OCI-LY7 (cell line): ENCODE results near the gene FAM174C. TPM values are rescaled to one million over a fixed set of nuclear protein-coding genes. Genes with fewer than 3 reads are reported as not detected.

Experiments
- BruUV-seq: library from RNA; stranded (reverse); fragments of 400-500 nt; replicated peaks from 2 replicates; lab custom pipeline; 2021; lab: Mats Ljungman, UMichigan
- CTCF ChIA-PET: fragments of 300-600 bp; sonication (Branson Sonifier 250); formaldehyde crosslinking; loops from one replicate; lab custom pipeline; 2022; ENCODE audit warnings: antibody characterized with exemption; ENCODE audit not compliant: unreplicated experiment; lab: Charles Lee
- POLR2A ChIA-PET: fragments of 300-600 bp; sonication (Branson Sonifier 250); formaldehyde crosslinking; loops from one replicate; lab custom pipeline; 2022; ENCODE audit warnings: antibody characterized with exemption; lab: Charles Lee
- DNase-seq: peaks from one replicate; pipeline ENCODE4 v3.0.0-alpha.2; 2015; ENCODE audit warnings: low spot score
- H2AFZ ChIP-seq: fragments of 200-600 bp; sonication (generic), shearing (Covaris generic); 2 replicates; pipeline ENCODE4 v1.6.1; 2014; ENCODE audit warnings: mild to moderate bottlenecking, antibody characterized with exemption, low read length, moderate library complexity
- H3K27ac ChIP-seq: fragments of 200-600 bp; sonication (generic); 2 replicates; pipeline ENCODE4 v1.5.1; 2014; ENCODE audit warnings: mixed run types, low read depth, mild to moderate bottlenecking, moderate library complexity, low read length, inconsistent platforms; ENCODE audit not compliant: poor library complexity, severe bottlenecking
- H3K36me3 ChIP-seq: fragments of 200-600 bp; sonication (generic); 2 replicates; pipeline ENCODE4 v1.6.1; 2014; ENCODE audit warnings: mild to moderate bottlenecking, antibody characterized with exemption, low read length, moderate library complexity, mixed read lengths; ENCODE audit not compliant: insufficient read depth
- H3K4me1 ChIP-seq: fragments of 200-600 bp; sonication (generic); 2 replicates; pipeline ENCODE4 v1.5.1; 2014; ENCODE audit warnings: mild to moderate bottlenecking, low read length; ENCODE audit not compliant: insufficient read depth, poor library complexity, severe bottlenecking
- H3K4me2 ChIP-seq: fragments of 200-600 bp; sonication (generic); 2 replicates; pipeline ENCODE4 v1.6.1; 2014; ENCODE audit warnings: mild to moderate bottlenecking, low read length
- H3K4me3 ChIP-seq: fragments of 200-600 bp; sonication (generic); 2 replicates; pipeline ENCODE4 v1.5.1; 2014; ENCODE audit warnings: mild to moderate bottlenecking, low read depth, low read length; ENCODE audit not compliant: poor library complexity, severe bottlenecking
- H3K79me2 ChIP-seq: fragments of 200-600 bp; sonication (generic); 2 replicates; pipeline ENCODE4 v1.6.1; 2016; ENCODE audit warnings: low read depth, mild to moderate bottlenecking, low read length, moderate library complexity, mixed read lengths; ENCODE audit not compliant: insufficient read depth
- H3K9me2 ChIP-seq: fragments of 200-600 bp; sonication (generic); 2 replicates; pipeline ENCODE4 v1.6.1; 2016; ENCODE audit warnings: mild to moderate bottlenecking, low read length, mixed read lengths; ENCODE audit not compliant: insufficient read depth
- H3K9me3 ChIP-seq: fragments of 200-600 bp; sonication (generic); 2 replicates; pipeline ENCODE4 v1.6.1; 2014; ENCODE audit warnings: mild to moderate bottlenecking, mixed run types, low read length, mixed read lengths
- H4K20me1 ChIP-seq: fragments of 200-600 bp; sonication (generic); 2 replicates; pipeline ENCODE4 v1.6.1; 2014; ENCODE audit warnings: mild to moderate bottlenecking, antibody characterized with exemption, low read length, moderate library complexity, mixed read lengths; ENCODE audit not compliant: insufficient read depth
- CTCF ChIP-seq: fragments of 200-600 bp; sonication (generic); conservative IDR thresholded peaks from 2 replicates; pipeline ENCODE4 v1.5.1; 2014; ENCODE audit warnings: mild to moderate bottlenecking, antibody characterized with exemption, low read length, moderate library complexity, mixed read lengths
- EZH2phosphoT487 ChIP-seq: fragments of 200-600 bp; sonication (generic); IDR thresholded peaks from 2 replicates; pipeline ENCODE4 v1.6.1; 2018; ENCODE audit warnings: low read depth, borderline replicate concordance, mild to moderate bottlenecking, mixed run types, antibody characterized with exemption, low read length, moderate library complexity, mixed read lengths
- intact Hi-C: fragments of 100-400 bp; cut with micrococcal nuclease; formaldehyde crosslinking; loops from one replicate; pipeline ENCODE4 v1.10.0; 2022; ENCODE audit not compliant: unreplicated experiment
- total RNA-seq, 2 experiments: library from RNA; depleted of rRNA in 1 of 2; stranded (reverse); fragments of >200 nt in 1 of 2; shearing (Covaris generic) in 1 of 2; gene quantifications; 2 replicates each; pipeline ENCODE4 v1.2.3, GENCODE V29; 2014 to 2022

The FAM174C gene
- total RNA-seq, 2 experiments from 2014 or later = 53.2 to 81.5 TPM

GRCh38 chr19:1274852-1275259 is 474 bp upstream of the FAM174C start:
- Histone ChIP-seq H4K20me1 (peaks cover 3% of the 10 kb centered on the region; the same call in 1 of the 2 replicates), H3K4me1 (peaks cover 56% of the 10 kb centered on the region), H3K36me3 (peaks cover 92% of the 10 kb centered on the region), H3K4me2 (peak overlapping the region; percentile 100), H2AFZ (no peak overlapping the region), H3K9me3 (no peaks in the 10 kb centered on the region), H3K9me2 (no peaks in the 10 kb centered on the region), H3K79me2 (peaks cover 60% of the 10 kb centered on the region), H3K4me3 (peak overlapping the region; percentile 95), H3K27ac (peak overlapping the region; percentile 92)
- TF ChIP-seq CTCF (no peak), EZH2phosphoT487 (no peak)
- DNase-seq = no peak
- intact Hi-C loops = loop anchor here (5.0 kb wide), 1 partner anchor 162 kb away; the partner anchor contains the start of gene RPS15
- CTCF ChIA-PET = no interaction called here
- no TSS peak for BruUV-seq
- POLR2A ChIA-PET = interaction anchor here (0.6 to 1.0 kb wide), 2 partner anchors 9 to 22 kb away, joined by 3 read pairs; no protein-coding TSS in a partner anchor

GRCh38 chr19:1275976-1276627 is 772 bp downstream of the FAM174C start:
- peak overlapping the region; percentile 92 for H3K27ac ChIP-seq
- no peak overlapping the region; the same call in 1 of the 2 replicates for H2AFZ ChIP-seq
- TF ChIP-seq EZH2phosphoT487 (no peak), CTCF (no peak)
- no peaks in the 10 kb centered on the region for H4K20me1 ChIP-seq
- ChIA-PET POLR2A (no interaction called here), CTCF (no interaction called here)
- peaks cover 47% of the 10 kb centered on the region for H3K79me2 ChIP-seq
- H3K4me3 ChIP-seq = peak overlapping the region; percentile 95
- H3K4me2 ChIP-seq = peak overlapping the region; percentile 100
- intact Hi-C loops = loop anchor here (5.0 kb wide), 1 partner anchor 161 kb away; the partner anchor contains the start of gene RPS15
- peaks cover 48% of the 10 kb centered on the region for H3K4me1 ChIP-seq
- no peaks in the 10 kb centered on the region for H3K9me3 ChIP-seq
- no TSS peak for BruUV-seq
- H3K36me3 ChIP-seq = peaks cover 91% of the 10 kb centered on the region
- DNase-seq = no peak
- H3K9me2 ChIP-seq = no peaks in the 10 kb centered on the region

- TF ChIP-seq CTCF (no peak), EZH2phosphoT487 (no peak)
- peak overlapping the region; percentile 100 for H3K4me2 ChIP-seq
- intact Hi-C loops = loop anchor here (5.0 kb wide), 1 partner anchor 161 kb away; the partner anchor contains the start of gene RPS15
- peak overlapping the region; percentile 92 for H3K27ac ChIP-seq
- H3K4me3 ChIP-seq = peak overlapping the region; percentile 95
- H3K36me3 ChIP-seq = peaks cover 86% of the 10 kb centered on the region
- no peak overlapping the region for H2AFZ ChIP-seq
- ChIA-PET POLR2A (no interaction called here), CTCF (no interaction called here)
- H3K4me1 ChIP-seq = peaks cover 43% of the 10 kb centered on the region
- no peaks in the 10 kb centered on the region for H4K20me1 ChIP-seq
- no TSS peak for BruUV-seq
- no peaks in the 10 kb centered on the region for H3K9me2 ChIP-seq
- no peaks in the 10 kb centered on the region for H3K9me3 ChIP-seq
- DNase-seq = peak; percentile 84
- peaks cover 42% of the 10 kb centered on the region; the same call in 1 of the 2 replicates for H3K79me2 ChIP-seq
These were observed 1.3 kb downstream of the FAM174C start for GRCh38 chr19:1276628-1277022.
